SK-N-MC (cell line): ENCODE results near the gene OR56B1.

Experiments used
- DNase-seq: peaks from one replicate; pipeline ENCODE4 v3.0.0-alpha.2; 2011; ENCODE audit warnings: low read depth, low spot score
- H3K27ac ChIP-seq: fragments of 200-600 bp; sonication (generic); 2 replicates; pipeline ENCODE4 v1.5.1; 2016; ENCODE audit warnings: mixed run types
- H3K36me3 ChIP-seq: fragments of 200-600 bp; sonication (generic); 2 replicates; pipeline ENCODE4 v1.6.1; 2017; ENCODE audit warnings: antibody characterized with exemption, low read length, mixed read lengths; ENCODE audit not compliant: insufficient read depth
- H3K4me3 ChIP-seq: fragments of 200-600 bp; sonication (generic); 2 replicates; pipeline ENCODE4 v1.5.1; 2016
- H3K9ac ChIP-seq: fragments of 200-600 bp; sonication (generic); 2 replicates; pipeline ENCODE4 v1.8.0; 2017; ENCODE audit warnings: mixed run types, mixed read lengths; ENCODE audit not compliant: insufficient read length
- H3K9me3 ChIP-seq: fragments of 200-600 bp; sonication (generic); 2 replicates; pipeline ENCODE4 v1.6.1; 2017; ENCODE audit warnings: low read depth, mild to moderate bottlenecking, antibody characterized with exemption, low read length, moderate library complexity, mixed read lengths
- EZH2 ChIP-seq: fragments of 200-600 bp; sonication (generic); IDR thresholded peaks from one replicate; pipeline ENCODE4 v1.6.1; 2017; ENCODE audit warnings: antibody characterized with exemption
- FOXP2 ChIP-seq: optimal IDR thresholded peaks from 2 replicates; pipeline ENCODE3; 2011; ENCODE audit warnings: mild to moderate bottlenecking, moderate library complexity; ENCODE audit not compliant: insufficient read depth; ENCODE audit errors: extremely low read length, control extremely low read depth
- POLR2AphosphoS5 ChIP-seq: IDR thresholded peaks from 2 replicates; pipeline ENCODE4 v1.6.1; 2012; ENCODE audit warnings: mild to moderate bottlenecking, low read depth, low read length, borderline replicate concordance

The OR56B1 gene

GRCh38 chr11:5719703-5720495 is 16.3 kb upstream of the OR56B1 start:
- TF ChIP-seq FOXP2 (no peak), EZH2 (no peak), POLR2AphosphoS5 (no peak)
- Histone ChIP-seq H3K4me3 (no peak overlapping the region), H3K9me3 (no peaks in the 10 kb centered on the region), H3K9ac (no peak overlapping the region), H3K27ac (no peak overlapping the region), H3K36me3 (no peaks in the 10 kb centered on the region)
- no peak for DNase-seq

- Histone ChIP-seq H3K9ac (no peak overlapping the region), H3K27ac (no peak overlapping the region), H3K4me3 (no peak overlapping the region), H3K36me3 (no peaks in the 10 kb centered on the region), H3K9me3 (no peaks in the 10 kb centered on the region)
- DNase-seq, result no peak
- TF ChIP-seq EZH2 (no peak), POLR2AphosphoS5 (no peak), FOXP2 (no peak)
Observed at GRCh38 chr11:5722622-5723021, 13.6 kb upstream of the OR56B1 start.

- Histone ChIP-seq H3K9me3 (no peaks in the 10 kb centered on the region), H3K27ac (no peak overlapping the region), H3K4me3 (no peak overlapping the region), H3K36me3 (no peaks in the 10 kb centered on the region), H3K9ac (no peak overlapping the region)
- DNase-seq, result no peak
- TF ChIP-seq EZH2, result no peak
- TF ChIP-seq POLR2AphosphoS5, result no peak
- TF ChIP-seq FOXP2, result no peak
Observed at GRCh38 chr11:5726351-5726750, 9.9 kb upstream of the OR56B1 start.

GRCh38 chr11:5727691-5728090 is 8.6 kb upstream of the OR56B1 start:
- DNase-seq, result no peak
- Histone ChIP-seq H3K9ac (no peak overlapping the region), H3K27ac (no peak overlapping the region), H3K9me3 (no peaks in the 10 kb centered on the region), H3K36me3 (no peaks in the 10 kb centered on the region), H3K4me3 (no peak overlapping the region)
- no peak for TF ChIP-seq FOXP2
- TF ChIP-seq POLR2AphosphoS5, result no peak
- TF ChIP-seq EZH2, result no peak

GRCh38 chr11:5737091-5737490 is 843 bp downstream of the OR56B1 start:
- Histone ChIP-seq H3K9me3 (no peaks in the 10 kb centered on the region), H3K4me3 (no peak overlapping the region), H3K27ac (no peak overlapping the region), H3K36me3 (no peaks in the 10 kb centered on the region), H3K9ac (no peak overlapping the region)
- no peak for TF ChIP-seq FOXP2
- no peak for DNase-seq

GRCh38 chr11:5737670-5738392 is 1.6 kb downstream of the OR56B1 start:
- no peaks in the 10 kb centered on the region for H3K9me3 ChIP-seq
- H3K27ac ChIP-seq, result no peak overlapping the region
- TF ChIP-seq FOXP2 (no peak), EZH2 (no peak), POLR2AphosphoS5 (no peak)
- no peaks in the 10 kb centered on the region for H3K36me3 ChIP-seq
- DNase-seq, result no peak
- no peak overlapping the region for H3K4me3 ChIP-seq
- H3K9ac ChIP-seq, result no peak overlapping the region

- no peak overlapping the region for H3K4me3 ChIP-seq
- H3K36me3 ChIP-seq, result no peaks in the 10 kb centered on the region
- DNase-seq, result no peak
- H3K9me3 ChIP-seq, result no peaks in the 10 kb centered on the region
- no peak overlapping the region for H3K9ac ChIP-seq
- TF ChIP-seq POLR2AphosphoS5 (no peak), EZH2 (no peak), FOXP2 (no peak)
- H3K27ac ChIP-seq, result no peak overlapping the region
Observed at GRCh38 chr11:5738431-5738830, 2.2 kb downstream of the OR56B1 start.

GRCh38 chr11:5746614-5747013 is 10.4 kb downstream of the OR56B1 start:
- Histone ChIP-seq H3K4me3 (no peak overlapping the region), H3K9ac (no peak overlapping the region), H3K27ac (no peak overlapping the region), H3K36me3 (no peaks in the 10 kb centered on the region), H3K9me3 (no peaks in the 10 kb centered on the region)
- no peak for TF ChIP-seq EZH2
- no peak for TF ChIP-seq FOXP2
- TF ChIP-seq POLR2AphosphoS5, result no peak
- no peak for DNase-seq
